PC-3 (cell line): ENCODE results near the gene PRKN.

Experiments
- CTCF ChIP-seq: fragments of 300-600 bp; sonication (generic); conservative IDR thresholded peaks from 2 replicates; pipeline ENCODE4 v1.5.1; 2017; ENCODE audit warnings: antibody characterized with exemption, low read depth, mild to moderate bottlenecking, low read length
- EZH2 ChIP-seq: fragments of 300-600 bp; sonication (generic); IDR thresholded peaks from one replicate; pipeline ENCODE4 v1.6.1; 2017; ENCODE audit warnings: antibody characterized with exemption, mild to moderate bottlenecking, low read length; ENCODE audit not compliant: unreplicated experiment
- EZH2phosphoT487 ChIP-seq: fragments of 300-600 bp; sonication (generic); IDR thresholded peaks from 2 replicates; pipeline ENCODE4 v1.6.1; 2018; ENCODE audit warnings: mild to moderate bottlenecking, antibody characterized with exemption, low read length, borderline replicate concordance

GRCh38 chr6:162651505-162651904, 76.1 kb downstream of the PRKN start:
- TF ChIP-seq EZH2 = no peak
- no peak for TF ChIP-seq CTCF
- TF ChIP-seq EZH2phosphoT487 = no peak
